Measurements from ENCODE around the gene OR52N4. TPM values are rescaled to one million over a fixed set of nuclear protein-coding genes. Genes with fewer than 3 reads are reported as not detected.

The OR52N4 gene
- total and polyA plus RNA-seq, 4 donors = 0.14 TPM; not detected in 3

GRCh38 chr11:5749836-5750235 lies 4.2 kb upstream of the OR52N4 start:
- no peak for DNase-seq (ENCODE audit: low spot score)
- peaks cover 0 to 6% (median 0%) of the 10 kb centered on the region in 4 donors for H3K27me3 ChIP-seq (ENCODE audit: control insufficient read depth in 4 of 4, insufficient read depth in 4 of 4, low read length in 3 of 4)
- H3K9me3 ChIP-seq (ENCODE audit: control insufficient read depth in 4 of 4, low read length in 3 of 4) = no peaks in the 10 kb centered on the region
- no peak overlapping the region for H3K27ac ChIP-seq (ENCODE audit: low read depth in 1 of 2, low read length in 2 of 2)
- no peak for TF ChIP-seq TAF1 (conservative IDR thresholded peaks at IDR 0.05)
- TF ChIP-seq RXRA (IDR thresholded peaks at IDR 0.05) = no peak
- no peak for TF ChIP-seq YY1 (IDR thresholded peaks at IDR 0.05)
- TF ChIP-seq REST (IDR thresholded peaks at IDR 0.05) = no peak
- no peak for TF ChIP-seq ATF3 (IDR thresholded peaks at IDR 0.05)
- no peak for TF ChIP-seq MAX (IDR thresholded peaks at IDR 0.05)
- TF ChIP-seq CTCF (IDR thresholded peaks at IDR 0.05; ENCODE audit: low read depth, low read length, missing input control) = no peak
- TF ChIP-seq SP1 (IDR thresholded peaks at IDR 0.05) = no peak
- no peak for TF ChIP-seq NR2F2 (IDR thresholded peaks at IDR 0.05)
- TF ChIP-seq FOXA1 (IDR thresholded peaks at IDR 0.05) = no peak
- TF ChIP-seq RAD21 (IDR thresholded peaks at IDR 0.05) = no peak
- no peak for TF ChIP-seq FOXA2 (IDR thresholded peaks at IDR 0.05)
- no peak for TF ChIP-seq EGR1 (IDR thresholded peaks at IDR 0.05; ENCODE audit: low read depth in 2 of 2)
- TF ChIP-seq JUND (IDR thresholded peaks at IDR 0.05) = no peak
- TF ChIP-seq HNF4G (IDR thresholded peaks at IDR 0.05) = no peak
- no peak for TF ChIP-seq ZBTB33 (IDR thresholded peaks at IDR 0.05)
- no peak overlapping the region for H3K9ac ChIP-seq (ENCODE audit: low read depth in 1 of 2, low read length in 2 of 2)
- H3K4me3 ChIP-seq (ENCODE audit: low read depth in 1 of 3, low read length in 3 of 3) = no peak overlapping the region
- H3K36me3 ChIP-seq (ENCODE audit: control insufficient read depth in 4 of 4, insufficient read depth in 3 of 4, low read depth in 1 of 4, low read length in 3 of 4) = no peaks in the 10 kb centered on the region
- no peaks in the 10 kb centered on the region for H3K4me1 ChIP-seq (ENCODE audit: control insufficient read depth in 4 of 4, insufficient read depth in 4 of 4, low read length in 3 of 4)
- 74% methylated on average over 3 of the region's 3 CpGs for WGBS

- Histone ChIP-seq H3K4me1 (ENCODE audit: control insufficient read depth in 4 of 4, insufficient read depth in 4 of 4, low read length in 3 of 4) (no peaks in the 10 kb centered on the region), H3K4me3 (ENCODE audit: low read depth in 1 of 3, low read length in 3 of 3) (no peak overlapping the region), H3K27me3 (ENCODE audit: control insufficient read depth in 4 of 4, insufficient read depth in 4 of 4, low read length in 3 of 4) (no peaks in the 10 kb centered on the region), H3K9ac (ENCODE audit: low read depth in 1 of 2, low read length in 2 of 2) (no peak overlapping the region), H3K9me3 (ENCODE audit: control insufficient read depth in 4 of 4, low read length in 3 of 4) (no peaks in the 10 kb centered on the region), H3K27ac (ENCODE audit: low read depth in 1 of 2, low read length in 2 of 2) (no peak overlapping the region), H3K36me3 (ENCODE audit: control insufficient read depth in 4 of 4, insufficient read depth in 3 of 4, low read depth in 1 of 4, low read length in 3 of 4) (no peaks in the 10 kb centered on the region)
- DNase-seq (ENCODE audit: low spot score) = no peak
- 22% methylated on average over 1 of the region's 1 CpG for WGBS
- TF ChIP-seq RAD21 (IDR thresholded peaks at IDR 0.05) = no peak
- TF ChIP-seq FOXA1 (IDR thresholded peaks at IDR 0.05) = no peak
- TF ChIP-seq REST (IDR thresholded peaks at IDR 0.05) = no peak
- no peak for TF ChIP-seq YY1 (IDR thresholded peaks at IDR 0.05)
- no peak for TF ChIP-seq HNF4A (conservative IDR thresholded peaks at IDR 0.05)
- TF ChIP-seq FOXA2 (IDR thresholded peaks at IDR 0.05) = no peak
- no peak for TF ChIP-seq SP1 (IDR thresholded peaks at IDR 0.05)
- no peak for TF ChIP-seq MAX (IDR thresholded peaks at IDR 0.05)
- TF ChIP-seq NR2F2 (IDR thresholded peaks at IDR 0.05) = no peak
- TF ChIP-seq TAF1 (conservative IDR thresholded peaks at IDR 0.05) = no peak
- no peak for TF ChIP-seq EGR1 (IDR thresholded peaks at IDR 0.05; ENCODE audit: low read depth in 2 of 2)
- no peak for TF ChIP-seq HNF4G (IDR thresholded peaks at IDR 0.05)
- no peak for TF ChIP-seq JUND (IDR thresholded peaks at IDR 0.05)
- no peak for TF ChIP-seq CTCF (IDR thresholded peaks at IDR 0.05; ENCODE audit: low read depth, low read length, missing input control)
These were observed 13.0 kb downstream of the OR52N4 start for GRCh38 chr11:5767056-5767455.

Measured in liver (tissue), 9 donors.